HCT116 (cell line): ENCODE data around the gene HACD3. TPM values are rescaled to one million over a fixed set of nuclear protein-coding genes. Genes with fewer than 3 reads are reported as not detected.

Source experiments
- ATAC-seq: fragments of 200-7000 bp; cut with Tn5 transposase; 2 replicates; pipeline ENCODE4 v1.9.1; 2020; ENCODE audit warnings: mild to moderate bottlenecking, moderate library complexity
- BruUV-seq: library from RNA; stranded (reverse); fragments of 400-500 nt; replicated peaks from 2 replicates; lab custom pipeline; 2021; lab: Mats Ljungman, UMichigan
- CTCF ChIA-PET: fragments of 300-600 bp; sonication (Branson Sonifier 250); formaldehyde crosslinking; loops from one replicate; lab custom pipeline; 2021; ENCODE audit warnings: antibody characterized with exemption; lab: Charles Lee
- POLR2A ChIA-PET: fragments of 300-600, 350-600 bp; sonication (Branson Sonifier 250); formaldehyde crosslinking; loops from one replicate; lab custom pipeline; 2021; ENCODE audit warnings: antibody characterized with exemption; lab: Charles Lee
- RAD21 ChIA-PET, 2 experiments: fragments of 300-600 bp; sonication (Branson Sonifier 250); formaldehyde crosslinking; loops; one replicate each; lab custom pipeline; 2023; ENCODE audit warnings: low total read pairs in 2 of 2; ENCODE audit not compliant: uncharacterized antibody in 2 of 2, unreplicated experiment in 2 of 2, low non-redundant PET in 1 of 2; lab: Charles Lee
- DNase-seq: peaks from one replicate; pipeline ENCODE4 v3.0.0-alpha.2; 2010; ENCODE audit warnings: low read depth, low spot score
- H2AFZ ChIP-seq: fragments of 200-600 bp; shearing (Covaris generic), sonication (generic); 2 replicates; pipeline ENCODE4 v1.6.1; 2017; ENCODE audit warnings: low read depth, mixed run types, mixed read lengths, antibody characterized with exemption, low read length; ENCODE audit not compliant: poor library complexity, severe bottlenecking
- H3K27ac ChIP-seq: 2 replicates; pipeline ENCODE4 v1.5.1; 2012; ENCODE audit warnings: low read depth, low read length
- H3K27me3 ChIP-seq: fragments of 200-600 bp; sonication (generic); 2 replicates; pipeline ENCODE4 v1.6.1; 2016; ENCODE audit warnings: mixed run types, low read length, mixed read lengths; ENCODE audit not compliant: insufficient read depth
- H3K36me3 ChIP-seq, 2 experiments: fragments of 200-500 bp in 1 of 2; fragments of 200-600 bp in 1 of 2; sonication (Bioruptor generic) in 1 of 2; sonication (generic) in 1 of 2; 2 replicates each; pipeline versions ENCODE4 v1.5.1 to v1.6.1; 2014 to 2016; ENCODE audit warnings: low read length in 2 of 2, inconsistent platforms in 1 of 2, mixed read lengths in 1 of 2, mixed run types in 1 of 2; ENCODE audit not compliant: insufficient read depth in 2 of 2, control insufficient read depth in 1 of 2
- H3K4me1 ChIP-seq, 2 experiments: fragments of 200-600 bp in 1 of 2; sonication (generic) in 1 of 2; 2 replicates each; pipeline versions ENCODE4 v1.5.1 to v1.6.1; 2012 to 2017; ENCODE audit warnings: low read length in 2 of 2, inconsistent platforms in 1 of 2, mild to moderate bottlenecking in 1 of 2, mixed read lengths in 1 of 2, mixed run types in 1 of 2, moderate library complexity in 1 of 2; ENCODE audit not compliant: insufficient read depth in 2 of 2, control insufficient read depth in 1 of 2
- H3K4me2 ChIP-seq: fragments of 200-600 bp; sonication (generic); 2 replicates; pipeline ENCODE4 v1.6.1; 2017; ENCODE audit warnings: mixed run types, low read length, mixed read lengths
- H3K4me3 ChIP-seq, 2 experiments: fragments of 200-600 bp in 1 of 2; sonication (generic) in 1 of 2; replicated peaks in 1 of 2; 2 replicates each; pipeline ENCODE4 v1.5.1; 2011 to 2016; ENCODE audit warnings: low read length in 2 of 2, control low read depth in 1 of 2, low read depth in 1 of 2, mild to moderate bottlenecking in 1 of 2, mixed read lengths in 1 of 2, mixed run types in 1 of 2
- H3K79me2 ChIP-seq: fragments of 200-600 bp; sonication (generic); 2 replicates; pipeline ENCODE4 v1.6.1; 2017; ENCODE audit warnings: mild to moderate bottlenecking, mixed run types, low read length, moderate library complexity, mixed read lengths; ENCODE audit not compliant: insufficient read depth
- H3K9ac ChIP-seq: fragments of 200-600 bp; sonication (generic); 2 replicates; pipeline ENCODE4 v1.6.1; 2016; ENCODE audit warnings: low read length, mixed read lengths
- H3K9me2 ChIP-seq: fragments of 200-600 bp; sonication (generic), shearing (Covaris generic); 2 replicates; pipeline ENCODE4 v1.6.1; 2017; ENCODE audit warnings: mixed run types, mild to moderate bottlenecking, moderate library complexity; ENCODE audit not compliant: insufficient read depth
- H3K9me3 ChIP-seq, 2 experiments: fragments of 200-500 bp in 1 of 2; fragments of 200-600 bp in 1 of 2; sonication (Bioruptor generic) in 1 of 2; sonication (generic) in 1 of 2; 2 replicates each; pipeline ENCODE4 v1.6.1; 2014 to 2017; ENCODE audit warnings: low read length in 2 of 2, mixed read lengths in 2 of 2, inconsistent platforms in 1 of 2, low read depth in 1 of 2, mild to moderate bottlenecking in 1 of 2, mixed run types in 1 of 2, moderate library complexity in 1 of 2; ENCODE audit not compliant: control insufficient read depth in 1 of 2, insufficient read depth in 1 of 2
- H4K20me1 ChIP-seq: fragments of 200-600 bp; sonication (generic), shearing (Covaris generic); 2 replicates; pipeline ENCODE4 v1.6.1; 2017; ENCODE audit warnings: mixed run types, mild to moderate bottlenecking, moderate library complexity; ENCODE audit not compliant: insufficient read depth
- CBX3 ChIP-seq: IDR thresholded peaks from 2 replicates; pipeline ENCODE4 v1.6.1; 2012; ENCODE audit warnings: low read depth
- CEBPB ChIP-seq: IDR thresholded peaks from 2 replicates; pipeline ENCODE4 v1.6.1; 2012; ENCODE audit warnings: low read depth
- CTCF ChIP-seq, 3 experiments: fragments of 200-600 bp in 1 of 3; sonication (generic) in 1 of 3; IDR thresholded peaks in 2 of 3; conservative IDR thresholded peaks in 1 of 3; 2 replicates each; pipeline ENCODE4 v1.5.1; 2012 to 2017; ENCODE audit warnings: low read depth in 2 of 3, low read length in 2 of 3, antibody characterized with exemption in 1 of 3, borderline replicate concordance in 1 of 3, control low read depth in 1 of 3, mild to moderate bottlenecking in 1 of 3, mixed read lengths in 1 of 3, mixed run types in 1 of 3, moderate library complexity in 1 of 3; ENCODE audit not compliant: insufficient read depth in 1 of 3
- ELF1 ChIP-seq: IDR thresholded peaks from 2 replicates; pipeline ENCODE4 v1.6.1; 2012; ENCODE audit warnings: low read depth, borderline replicate concordance
- EZH2 ChIP-seq: fragments of 200-600 bp; sonication (generic); IDR thresholded peaks from 2 replicates; pipeline ENCODE4 v1.6.1; 2017; ENCODE audit warnings: antibody characterized with exemption, mixed run types
- MAX ChIP-seq: IDR thresholded peaks from 2 replicates; pipeline ENCODE4 v1.6.1; 2012
- POLR2A ChIP-seq: IDR thresholded peaks from 2 replicates; pipeline ENCODE4 v1.7.0; 2011; ENCODE audit warnings: borderline replicate concordance; ENCODE audit not compliant: insufficient read depth, insufficient read length; ENCODE audit errors: extremely low read depth
- POLR2AphosphoS5 ChIP-seq: IDR thresholded peaks from 2 replicates; pipeline ENCODE4 v1.6.1; 2011; ENCODE audit warnings: mild to moderate bottlenecking, low read depth, low read length, moderate library complexity
- RAD21 ChIP-seq: IDR thresholded peaks from 2 replicates; pipeline ENCODE4 v1.6.1; 2012; ENCODE audit warnings: low read depth, mild to moderate bottlenecking
- REST ChIP-seq: IDR thresholded peaks from 2 replicates; pipeline ENCODE4 v1.6.1; 2012; ENCODE audit warnings: low read depth
- SIN3A ChIP-seq: IDR thresholded peaks from 2 replicates; pipeline ENCODE4 v1.6.1; 2012; ENCODE audit warnings: low read depth
- SP1 ChIP-seq: IDR thresholded peaks from 2 replicates; pipeline ENCODE4 v1.6.1; 2012; ENCODE audit warnings: low read depth
- TCF7L2 ChIP-seq: IDR thresholded peaks from 2 replicates; pipeline ENCODE4 v1.7.0; 2011; ENCODE audit warnings: borderline replicate concordance, inconsistent platforms; ENCODE audit not compliant: insufficient read depth, insufficient read length; ENCODE audit errors: extremely low read depth
- YY1 ChIP-seq: IDR thresholded peaks from 2 replicates; pipeline ENCODE4 v1.6.1; 2011; ENCODE audit warnings: low read length, low read depth, moderate library complexity, mild to moderate bottlenecking; ENCODE audit not compliant: insufficient replicate concordance; ENCODE audit errors: extremely low read depth
- ZBTB33 ChIP-seq: IDR thresholded peaks from 2 replicates; pipeline ENCODE4 v1.6.1; 2011; ENCODE audit warnings: mild to moderate bottlenecking, low read length, moderate library complexity; ENCODE audit not compliant: insufficient replicate concordance; ENCODE audit errors: extremely low read depth
- ZFX ChIP-seq: fragments of 450-650 bp; IDR thresholded peaks from 2 replicates; pipeline ENCODE4 v1.6.1; 2017
- ZNF274 ChIP-seq: fragments of 200-500 bp; sonication (Bioruptor generic); IDR thresholded peaks from 2 replicates; pipeline ENCODE4 v1.6.1; 2014; ENCODE audit warnings: mild to moderate bottlenecking, low read depth, low read length, inconsistent platforms
- intact Hi-C: fragments of 100-400 bp; cut with micrococcal nuclease; formaldehyde crosslinking; loops from 2 replicates; pipeline ENCODE4 v1.10.0; 2022
- total RNA-seq: library from RNA; stranded (reverse); gene quantifications from one replicate; pipeline ENCODE4 v1.2.1, GENCODE V29; 2021; ENCODE audit not compliant: unreplicated experiment

The HACD3 gene
- total RNA-seq, 1 experiment from 2014 or later: 57.5 TPM

- no peak for ATAC-seq
- Histone ChIP-seq H3K9me2 (no peaks in the 10 kb centered on the region), H3K79me2 (peaks cover 74% of the 10 kb centered on the region), H4K20me1 (peaks cover 7% of the 10 kb centered on the region; the same call in 1 of the 2 replicates), H3K27ac (no peak overlapping the region), H3K4me1 (peaks cover 16 to 32% of the 10 kb centered on the region in 2 experiments; a peak in 3 of 4 replicates), H3K4me3 (no peak overlapping the region), H3K36me3 (0 out of 4 replicates have a peak, but pooled peaks cover 0 to 2% of the 10 kb centered on the region in 2 experiments), H3K27me3 (no peaks in the 10 kb centered on the region), H3K9ac (no peak overlapping the region), H2AFZ (no peak overlapping the region), H3K4me2 (peak overlapping the region; percentile 0; the same call in 1 of the 2 replicates), H3K9me3 (no peaks in the 10 kb centered on the region)
- POLR2A ChIA-PET: no interaction called here
- CTCF ChIA-PET: no interaction called here
- intact Hi-C loops: no loop called here
- DNase-seq: no peak
- TF ChIP-seq MAX (no peak), TCF7L2 (no peak), SP1 (no peak), ZBTB33 (no peak), RAD21 (no peak), ZNF274 (no peak), YY1 (no peak), POLR2A (no peak), ELF1 (no peak), SIN3A (no peak), CTCF (IDR thresholded peaks at IDR 0.05 in 2 of 3, conservative IDR thresholded peaks at IDR 0.05 in 1 of 3; ENCODE audit: borderline replicate concordance in 1 of 3, insufficient read depth in 1 of 3, low read depth in 2 of 3, low read length in 2 of 3) (no peak), REST (no peak), CBX3 (no peak), ZFX (no peak), POLR2AphosphoS5 (no peak), EZH2 (no peak), CEBPB (no peak)
- RAD21 ChIA-PET: no interaction called here
- no TSS peak for BruUV-seq
These were observed 2.4 kb downstream of the HACD3 start for GRCh38 chr15:65532738-65533051.
